Measurements from ENCODE around the gene CARD11.
A peak's percentile ranks its signal among the peaks of the same experiment; 100 is the strongest.

The CARD11 gene

DNA sequence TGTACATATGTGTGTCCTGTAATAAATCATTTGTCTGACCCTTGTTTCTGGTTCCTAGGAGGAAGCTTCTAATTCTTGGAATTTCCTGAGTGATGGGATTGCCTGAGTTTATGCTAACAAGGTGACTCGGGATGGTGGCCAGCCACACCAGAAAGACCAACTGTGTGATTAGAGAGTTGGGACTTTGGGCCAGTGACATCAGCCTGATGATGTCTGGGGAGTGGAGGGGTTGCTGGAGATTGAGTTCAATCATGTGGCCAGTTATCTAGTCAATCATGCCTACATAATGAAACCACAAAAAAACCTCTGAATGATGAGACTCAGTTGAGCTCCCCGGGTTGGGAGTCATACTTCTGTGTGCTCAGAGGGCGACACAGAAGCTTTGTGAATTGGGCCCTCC lies 23.5 kb upstream of the CARD11 start:
- Histone ChIP-seq H3K9me3 (ENCODE audit: control extremely low read depth in 1 of 5, control insufficient read depth in 4 of 5, insufficient read depth in 2 of 5, low read depth in 1 of 5, low read length in 4 of 5) (peaks cover 0 to 6% (median 2%) of the 10 kb centered on the region in 5 experiments), H3K27me3 (replicated peaks in 2 of 5; ENCODE audit: control insufficient read depth in 4 of 5, insufficient read depth in 5 of 5, low read length in 4 of 5) (no peaks in the 10 kb centered on the region), H3K4me3 (ENCODE audit: control insufficient read depth in 1 of 7, extremely low read depth in 1 of 7, insufficient read depth in 4 of 7, low read depth in 2 of 7, low read length in 6 of 7) (no peak overlapping the region), H3K27ac (ENCODE audit: insufficient read depth in 1 of 2, low read depth in 1 of 2, low read length in 2 of 2, poor library complexity in 1 of 2, severe bottlenecking in 2 of 2) (no peak overlapping the region), H3K36me3 (ENCODE audit: control insufficient read depth in 4 of 4, insufficient read depth in 4 of 4, low read length in 3 of 4) (no peaks in the 10 kb centered on the region), H3K4me1 (ENCODE audit: control extremely low read depth in 1 of 4, control insufficient read depth in 4 of 4, insufficient read depth in 4 of 4, low read length in 3 of 4) (peaks cover 0 to 30% (median 18%) of the 10 kb centered on the region in 4 experiments)
- WGBS (ENCODE audit: insufficient coverage): 90% methylated on average over 1 of the region's 3 CpGs
- CTCF ChIA-PET: interaction anchor here (0.8 to 3.6 kb wide), 9 partner anchors 11 to 179 kb away, joined by 3 to 12 read pairs (median 5); no protein-coding TSS in a partner anchor
- POLR2A ChIA-PET: no interaction called here
- peak in 1 of 3 donors; percentile 13 for DNase-seq

DNA sequence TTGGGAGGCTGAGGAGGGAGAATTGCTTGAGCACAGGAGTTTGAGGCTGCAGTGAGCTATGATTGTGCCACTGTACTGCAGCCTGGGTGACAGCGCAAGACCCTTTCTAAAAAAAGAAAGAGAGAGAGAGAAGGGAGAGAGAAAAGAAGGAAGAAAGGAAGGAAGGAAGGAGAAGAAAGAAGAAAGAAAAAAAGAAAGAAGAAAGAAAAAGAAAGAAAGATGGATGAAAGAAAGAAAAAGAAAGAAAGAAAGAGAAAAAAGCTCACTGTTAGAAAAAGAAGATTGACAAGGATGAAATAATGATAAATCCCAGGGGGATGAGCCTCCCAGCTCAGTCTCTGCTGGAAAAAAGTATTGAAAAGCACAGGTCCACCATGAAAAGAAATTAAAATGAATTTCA lies 22.8 kb upstream of the CARD11 start:
- no peak overlapping the region for H3K27ac ChIP-seq (ENCODE audit: insufficient read depth in 1 of 2, low read depth in 1 of 2, low read length in 2 of 2, poor library complexity in 1 of 2, severe bottlenecking in 2 of 2)

DNA sequence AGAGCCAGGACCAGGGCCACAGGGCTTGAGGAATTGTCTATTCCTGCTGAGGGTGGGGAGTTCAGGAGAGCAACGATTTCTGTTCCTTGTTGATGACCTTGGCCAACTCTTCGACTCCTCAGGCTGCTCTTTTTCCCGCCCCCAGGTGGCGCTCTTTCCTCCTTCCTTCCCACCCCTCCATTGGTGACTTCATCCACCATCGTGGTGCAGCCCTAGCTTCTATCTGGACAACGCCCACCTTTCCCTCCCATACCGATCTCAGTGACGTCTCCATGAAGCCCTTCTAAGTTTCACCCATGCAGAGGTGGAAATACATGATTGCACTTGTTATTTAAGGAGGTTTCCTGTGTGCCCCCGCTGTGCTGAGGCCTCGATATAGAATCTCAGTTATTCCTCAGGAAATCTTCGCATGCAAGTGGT lies 22.1 kb upstream of the CARD11 start:
- peaks cover 0 to 30% (median 18%) of the 10 kb centered on the region in 4 experiments for H3K4me1 ChIP-seq (ENCODE audit: control extremely low read depth in 1 of 4, control insufficient read depth in 4 of 4, insufficient read depth in 4 of 4, low read length in 3 of 4)
- no peaks in the 10 kb centered on the region for H3K36me3 ChIP-seq (ENCODE audit: control insufficient read depth in 4 of 4, insufficient read depth in 4 of 4, low read length in 3 of 4)
- WGBS (ENCODE audit: insufficient coverage): 56% methylated on average over 8 of the region's 11 CpGs
- no peak overlapping the region for H3K27ac ChIP-seq (ENCODE audit: insufficient read depth in 1 of 2, low read depth in 1 of 2, low read length in 2 of 2, poor library complexity in 1 of 2, severe bottlenecking in 2 of 2)
- DNase-seq: peak; percentile 44 to 59 (median 54)
- POLR2A ChIA-PET: no interaction called here
- no peaks in the 10 kb centered on the region for H3K27me3 ChIP-seq (replicated peaks in 2 of 5; ENCODE audit: control insufficient read depth in 4 of 5, insufficient read depth in 5 of 5, low read length in 4 of 5)
- H3K4me3 ChIP-seq (ENCODE audit: control insufficient read depth in 1 of 7, extremely low read depth in 1 of 7, insufficient read depth in 4 of 7, low read depth in 2 of 7, low read length in 6 of 7): no peak overlapping the region
- peaks cover 0 to 3% (median under 1%) of the 10 kb centered on the region in 5 experiments for H3K9me3 ChIP-seq (ENCODE audit: control extremely low read depth in 1 of 5, control insufficient read depth in 4 of 5, insufficient read depth in 2 of 5, low read depth in 1 of 5, low read length in 4 of 5)
- CTCF ChIA-PET: interaction anchor here (0.7 to 3.6 kb wide), 19 partner anchors 9 to 324 kb away, joined by 3 to 12 read pairs (median 5); no protein-coding TSS in a partner anchor

More for the DNA sequence above, 22.8 kb upstream of the CARD11 start:
- H3K4me3 ChIP-seq (ENCODE audit: control insufficient read depth in 1 of 7, extremely low read depth in 1 of 7, insufficient read depth in 4 of 7, low read depth in 2 of 7, low read length in 6 of 7): no peak overlapping the region
- no peaks in the 10 kb centered on the region for H3K27me3 ChIP-seq (replicated peaks in 2 of 5; ENCODE audit: control insufficient read depth in 4 of 5, insufficient read depth in 5 of 5, low read length in 4 of 5)
- H3K36me3 ChIP-seq (ENCODE audit: control insufficient read depth in 4 of 4, insufficient read depth in 4 of 4, low read length in 3 of 4): no peaks in the 10 kb centered on the region
- ChIA-PET POLR2A (interaction anchor here (0.7 kb wide), 1 partner anchor 1119 kb away, joined by 3 read pairs; no protein-coding TSS in a partner anchor), CTCF (interaction anchor here (0.8 to 3.6 kb wide), 13 partner anchors 8 to 355 kb away, joined by 3 to 12 read pairs (median 5); no protein-coding TSS in a partner anchor)
- 100% methylated on average over 1 of the region's 1 CpG for WGBS (ENCODE audit: insufficient coverage)
- peaks cover 0 to 6% (median 2%) of the 10 kb centered on the region in 5 experiments for H3K9me3 ChIP-seq (ENCODE audit: control extremely low read depth in 1 of 5, control insufficient read depth in 4 of 5, insufficient read depth in 2 of 5, low read depth in 1 of 5, low read length in 4 of 5)
- H3K4me1 ChIP-seq (ENCODE audit: control extremely low read depth in 1 of 4, control insufficient read depth in 4 of 4, insufficient read depth in 4 of 4, low read length in 3 of 4): peaks cover 0 to 30% (median 18%) of the 10 kb centered on the region in 4 experiments
- DNase-seq: no peak

DNA sequence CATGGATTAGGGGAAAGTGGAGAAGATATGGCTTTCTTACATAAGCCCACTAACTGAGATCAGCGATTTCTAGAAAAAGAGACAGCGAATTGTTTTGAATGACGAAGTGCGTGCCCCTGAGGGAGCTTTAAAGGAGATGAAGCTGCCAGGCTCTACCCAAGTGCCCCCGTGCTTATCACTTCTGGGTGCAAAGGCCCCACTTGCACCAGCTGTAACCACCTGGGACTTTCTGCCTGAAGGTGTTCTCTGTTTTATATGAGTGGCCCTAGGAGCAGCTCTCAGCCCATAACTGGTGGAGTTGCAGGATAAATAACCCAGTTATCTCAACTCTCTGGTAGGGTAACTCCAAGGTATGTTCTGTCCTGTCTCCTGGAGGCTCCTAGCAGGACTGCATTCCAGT lies 20.4 kb upstream of the CARD11 start:
- POLR2A ChIA-PET: no interaction called here
- CTCF ChIA-PET: interaction anchor here (0.9 to 3.6 kb wide), 4 partner anchors 90 to 177 kb away, joined by 3 to 12 read pairs (median 10); no protein-coding TSS in a partner anchor
- DNase-seq: no peak
- no peak overlapping the region for H3K27ac ChIP-seq (ENCODE audit: insufficient read depth in 1 of 2, low read depth in 1 of 2, low read length in 2 of 2, poor library complexity in 1 of 2, severe bottlenecking in 2 of 2)
- H3K4me1 ChIP-seq (ENCODE audit: control extremely low read depth in 1 of 4, control insufficient read depth in 4 of 4, insufficient read depth in 4 of 4, low read length in 3 of 4): peaks cover 0 to 16% (median 7%) of the 10 kb centered on the region in 4 experiments
- no peaks in the 10 kb centered on the region for H3K27me3 ChIP-seq (replicated peaks in 2 of 5; ENCODE audit: control insufficient read depth in 4 of 5, insufficient read depth in 5 of 5, low read length in 4 of 5)
- no peak overlapping the region for H3K4me3 ChIP-seq (ENCODE audit: control insufficient read depth in 1 of 7, extremely low read depth in 1 of 7, insufficient read depth in 4 of 7, low read depth in 2 of 7, low read length in 6 of 7)
- no peaks in the 10 kb centered on the region for H3K36me3 ChIP-seq (ENCODE audit: control insufficient read depth in 4 of 4, insufficient read depth in 4 of 4, low read length in 3 of 4)
- WGBS (ENCODE audit: insufficient coverage): 93% methylated on average over 5 of the region's 5 CpGs
- H3K9me3 ChIP-seq (ENCODE audit: control extremely low read depth in 1 of 5, control insufficient read depth in 4 of 5, insufficient read depth in 2 of 5, low read depth in 1 of 5, low read length in 4 of 5): peaks cover 0 to 3% (median 0%) of the 10 kb centered on the region in 5 experiments

DNA sequence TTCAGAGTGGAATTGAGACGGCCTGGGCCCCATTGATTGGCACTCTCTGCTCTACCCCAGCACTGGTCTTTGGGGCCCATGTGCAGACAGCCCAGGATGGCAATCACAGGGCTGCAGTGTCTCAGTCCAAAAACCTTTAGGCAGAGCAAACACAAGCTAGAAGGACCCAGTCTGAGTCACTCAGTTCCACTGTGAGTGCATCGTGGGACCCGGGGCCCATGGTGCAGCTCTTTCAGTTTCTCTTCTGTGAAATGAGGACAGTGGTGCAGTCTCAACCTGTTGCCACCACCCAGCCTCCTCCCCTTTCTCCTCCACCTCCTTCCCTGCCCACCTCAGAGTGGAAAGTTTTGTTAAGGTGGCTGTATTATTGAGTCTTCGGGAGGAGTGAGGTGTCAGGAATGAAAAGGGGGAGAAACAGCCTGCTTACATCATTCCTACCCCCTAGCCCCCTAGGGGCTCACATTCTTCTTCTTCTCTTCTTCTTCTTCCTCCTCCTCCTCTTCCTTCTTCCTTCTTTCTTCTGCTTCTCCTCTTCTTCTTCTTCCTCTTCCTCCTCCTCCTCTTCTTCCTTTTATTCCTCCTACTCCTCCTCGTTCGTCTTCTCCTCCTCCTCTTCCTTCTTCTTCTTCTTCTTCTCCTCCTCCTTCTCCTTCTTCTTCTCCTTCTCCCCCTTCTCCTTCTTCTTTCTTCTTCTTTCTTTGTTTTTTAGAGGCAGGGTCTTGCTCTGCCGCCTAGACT lies 19.5 kb upstream of the CARD11 start:
- Histone ChIP-seq H3K4me1 (ENCODE audit: control extremely low read depth in 1 of 4, control insufficient read depth in 4 of 4, insufficient read depth in 4 of 4, low read length in 3 of 4) (peaks cover 0 to 8% (median under 1%) of the 10 kb centered on the region in 4 experiments), H3K27me3 (replicated peaks in 2 of 5; ENCODE audit: control insufficient read depth in 4 of 5, insufficient read depth in 5 of 5, low read length in 4 of 5) (no peaks in the 10 kb centered on the region), H3K27ac (ENCODE audit: insufficient read depth in 1 of 2, low read depth in 1 of 2, low read length in 2 of 2, poor library complexity in 1 of 2, severe bottlenecking in 2 of 2) (no peak overlapping the region), H3K4me3 (ENCODE audit: control insufficient read depth in 1 of 7, extremely low read depth in 1 of 7, insufficient read depth in 4 of 7, low read depth in 2 of 7, low read length in 6 of 7) (no peak overlapping the region), H3K36me3 (ENCODE audit: control insufficient read depth in 4 of 4, insufficient read depth in 4 of 4, low read length in 3 of 4) (no peaks in the 10 kb centered on the region), H3K9me3 (ENCODE audit: control extremely low read depth in 1 of 5, control insufficient read depth in 4 of 5, insufficient read depth in 2 of 5, low read depth in 1 of 5, low read length in 4 of 5) (peaks cover 0 to 3% (median 0%) of the 10 kb centered on the region in 5 experiments)
- POLR2A ChIA-PET: no interaction called here
- CTCF ChIA-PET: interaction anchor here (0.7 to 1.3 kb wide), 2 partner anchors 92 to 176 kb away, joined by 3 to 4 read pairs; no protein-coding TSS in a partner anchor
- peak in 2 of 3 donors; percentile 41 to 42 for DNase-seq
- 70% methylated on average over 4 of the region's 7 CpGs for WGBS (ENCODE audit: insufficient coverage)

DNA sequence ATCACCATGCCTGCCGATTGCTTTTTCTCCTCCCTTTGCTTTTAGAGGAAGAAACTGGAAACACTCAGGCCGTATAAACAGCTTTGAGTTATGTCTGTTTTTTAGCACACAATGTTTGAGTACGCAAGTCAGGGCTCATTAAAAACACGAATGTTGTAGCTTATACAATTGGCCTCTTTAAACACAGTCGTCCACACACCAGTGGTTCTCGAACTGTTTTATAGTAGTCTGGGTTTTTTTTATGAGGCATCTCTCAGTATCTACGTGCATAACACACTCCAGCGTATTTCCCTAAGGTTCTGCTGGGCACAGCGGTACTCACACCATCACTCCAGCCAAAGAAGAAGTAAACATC lies 13.4 kb upstream of the CARD11 start:
- H3K36me3 ChIP-seq (ENCODE audit: control insufficient read depth in 4 of 4, insufficient read depth in 4 of 4, low read length in 3 of 4): no peaks in the 10 kb centered on the region
- H3K9me3 ChIP-seq (ENCODE audit: control extremely low read depth in 1 of 5, control insufficient read depth in 4 of 5, insufficient read depth in 2 of 5, low read depth in 1 of 5, low read length in 4 of 5): peaks cover 0 to 8% (median 7%) of the 10 kb centered on the region in 5 experiments
- H3K27ac ChIP-seq (ENCODE audit: insufficient read depth in 1 of 2, low read depth in 1 of 2, low read length in 2 of 2, poor library complexity in 1 of 2, severe bottlenecking in 2 of 2): no peak overlapping the region
- H3K27me3 ChIP-seq (replicated peaks in 2 of 5; ENCODE audit: control insufficient read depth in 4 of 5, insufficient read depth in 5 of 5, low read length in 4 of 5): no peaks in the 10 kb centered on the region
- no peaks in the 10 kb centered on the region for H3K4me1 ChIP-seq (ENCODE audit: control extremely low read depth in 1 of 4, control insufficient read depth in 4 of 4, insufficient read depth in 4 of 4, low read length in 3 of 4)
- 87% methylated on average over 8 of the region's 9 CpGs for WGBS (ENCODE audit: insufficient coverage)
- POLR2A ChIA-PET: no interaction called here
- CTCF ChIA-PET: interaction anchor here (1.6 kb wide), 1 partner anchor 8 kb away, joined by 5 read pairs; no protein-coding TSS in a partner anchor
- no peak for DNase-seq
- no peak overlapping the region for H3K4me3 ChIP-seq (ENCODE audit: control insufficient read depth in 1 of 7, extremely low read depth in 1 of 7, insufficient read depth in 4 of 7, low read depth in 2 of 7, low read length in 6 of 7)

Data from common myeloid progenitor, CD34-positive (primary cell).